Osteocyte (in vitro differentiated cells): Measurements from ENCODE around the gene TMEM74B. TPM values are rescaled to one million over a fixed set of nuclear protein-coding genes. Genes with fewer than 3 reads are reported as not detected.
"Not testable (repeated sequence)": the region's sequence is repeated elsewhere in the genome, so short reads cannot be mapped to it uniquely, and the experiment has no call there.

Source experiments
- DNase-seq: peaks from one replicate; pipeline ENCODE4 v3.0.0; 2021; ENCODE audit warnings: mixed read lengths; ENCODE audit not compliant: unreplicated experiment; ENCODE audit errors: extremely low spot score
- H3K27ac Mint-ChIP-seq: one replicate; pipeline ENCODE4 v1.8.0; 2021; ENCODE audit warnings: mild to moderate bottlenecking, mixed read lengths; ENCODE audit not compliant: unreplicated experiment
- H3K27me3 Mint-ChIP-seq: one replicate; pipeline ENCODE4 v1.8.0; 2021; ENCODE audit warnings: mixed read lengths; ENCODE audit not compliant: unreplicated experiment
- H3K36me3 Mint-ChIP-seq: one replicate; pipeline ENCODE4 v1.8.0; 2021; ENCODE audit warnings: mixed read lengths; ENCODE audit not compliant: unreplicated experiment
- H3K4me1 Mint-ChIP-seq: one replicate; pipeline ENCODE4 v1.8.0; 2021; ENCODE audit warnings: mixed read lengths; ENCODE audit not compliant: unreplicated experiment
- H3K4me3 Mint-ChIP-seq: one replicate; pipeline ENCODE4 v1.8.0; 2021; ENCODE audit warnings: mild to moderate bottlenecking, moderate library complexity, mixed read lengths; ENCODE audit not compliant: unreplicated experiment
- H3K9me3 Mint-ChIP-seq: one replicate; pipeline ENCODE4 v1.8.0; 2021; ENCODE audit warnings: mixed read lengths; ENCODE audit not compliant: unreplicated experiment
- total RNA-seq: library from RNA; stranded (reverse); gene quantifications from 2 replicates; pipeline ENCODE4 v1.2.1, GENCODE V29; 2021
- TF ChIP-seq, protein P1 (sequence below): fragments of 200-600 bp; sonication (generic); IDR thresholded peaks from 2 replicates; pipeline ENCODE4 v1.5.0; 2021; ENCODE audit warnings: antibody characterized with exemption, mild to moderate bottlenecking, moderate library complexity

TMEM74B gene
- total RNA-seq, 1 donor from 2014 or later: not detected

DNA sequence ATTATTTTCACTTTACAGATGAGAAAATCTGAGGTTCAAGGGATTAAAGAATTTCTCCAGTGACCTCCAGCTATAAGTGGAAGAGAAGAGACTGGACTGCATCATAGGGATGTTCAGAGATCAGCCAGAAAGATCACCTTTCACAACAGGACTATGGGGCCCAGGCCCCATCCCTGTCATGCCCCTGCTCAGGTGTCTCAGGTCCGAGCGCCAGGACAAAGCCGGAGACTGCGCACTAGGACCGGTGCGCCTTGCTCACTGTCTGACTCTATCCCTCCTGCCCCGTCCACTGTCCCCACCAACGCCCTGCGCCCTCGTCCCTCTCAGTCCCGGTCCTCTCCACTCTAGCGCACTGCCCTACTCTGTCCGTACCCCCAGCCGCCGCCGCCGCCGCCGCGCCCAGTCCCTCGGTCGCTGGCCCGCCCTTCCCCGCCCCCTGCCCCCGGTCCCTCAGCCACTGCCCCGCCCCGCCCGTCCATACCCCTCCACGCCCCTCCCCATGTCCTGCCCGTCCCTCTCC, 40.5 kb upstream of the TMEM74B start:
- DNase-seq: no peak
- Mint-ChIP-seq H3K9me3 (no peaks in the 10 kb centered on the region), H3K4me1 (peaks cover 5% of the 10 kb centered on the region), H3K36me3 (no peaks in the 10 kb centered on the region), H3K27ac (no peak overlapping the region), H3K4me3 (peak overlapping the region; percentile 75), H3K27me3 (peaks cover 45% of the 10 kb centered on the region)
- TF ChIP-seq, protein P1, sequence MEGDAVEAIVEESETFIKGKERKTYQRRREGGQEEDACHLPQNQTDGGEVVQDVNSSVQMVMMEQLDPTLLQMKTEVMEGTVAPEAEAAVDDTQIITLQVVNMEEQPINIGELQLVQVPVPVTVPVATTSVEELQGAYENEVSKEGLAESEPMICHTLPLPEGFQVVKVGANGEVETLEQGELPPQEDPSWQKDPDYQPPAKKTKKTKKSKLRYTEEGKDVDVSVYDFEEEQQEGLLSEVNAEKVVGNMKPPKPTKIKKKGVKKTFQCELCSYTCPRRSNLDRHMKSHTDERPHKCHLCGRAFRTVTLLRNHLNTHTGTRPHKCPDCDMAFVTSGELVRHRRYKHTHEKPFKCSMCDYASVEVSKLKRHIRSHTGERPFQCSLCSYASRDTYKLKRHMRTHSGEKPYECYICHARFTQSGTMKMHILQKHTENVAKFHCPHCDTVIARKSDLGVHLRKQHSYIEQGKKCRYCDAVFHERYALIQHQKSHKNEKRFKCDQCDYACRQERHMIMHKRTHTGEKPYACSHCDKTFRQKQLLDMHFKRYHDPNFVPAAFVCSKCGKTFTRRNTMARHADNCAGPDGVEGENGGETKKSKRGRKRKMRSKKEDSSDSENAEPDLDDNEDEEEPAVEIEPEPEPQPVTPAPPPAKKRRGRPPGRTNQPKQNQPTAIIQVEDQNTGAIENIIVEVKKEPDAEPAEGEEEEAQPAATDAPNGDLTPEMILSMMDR: no peak

DNA sequence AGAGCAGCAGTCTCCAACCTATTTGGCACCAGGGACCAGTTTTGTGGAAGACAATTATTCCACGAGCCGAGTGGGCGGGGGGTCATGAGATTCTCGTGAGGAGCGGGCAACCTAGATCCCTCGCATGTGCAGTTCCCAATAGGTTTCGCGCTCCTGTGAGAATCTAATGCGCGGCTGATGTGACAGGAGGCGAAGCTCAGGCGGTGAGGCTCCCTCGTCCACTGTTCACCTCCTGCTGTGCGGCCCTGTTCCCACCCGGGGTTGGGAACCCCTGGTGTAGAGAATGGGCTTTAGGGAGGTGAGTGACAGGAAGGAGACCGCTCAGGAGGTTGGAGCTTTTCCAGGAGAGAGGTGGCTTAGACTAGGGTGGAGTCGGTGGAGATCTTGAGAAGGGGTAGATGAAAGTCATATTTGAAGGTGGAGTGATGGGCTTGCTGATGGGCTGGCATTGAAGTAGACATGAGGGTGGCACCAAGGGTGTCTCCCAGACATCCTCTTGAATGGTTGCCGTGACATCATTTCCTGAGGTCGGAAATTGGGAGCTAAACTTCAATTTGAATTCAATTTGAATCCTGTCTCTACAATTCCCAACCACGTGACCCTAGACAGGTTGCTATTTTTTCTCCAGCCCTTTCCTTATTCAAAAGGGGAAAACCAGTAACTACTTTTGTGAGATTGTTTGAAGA, 39.6 kb upstream of the TMEM74B start:
- no peaks in the 10 kb centered on the region for H3K9me3 Mint-ChIP-seq
- no peaks in the 10 kb centered on the region for H3K36me3 Mint-ChIP-seq
- TF ChIP-seq, protein P1: no peak
- no peak for DNase-seq
- peaks cover 47% of the 10 kb centered on the region for H3K27me3 Mint-ChIP-seq
- no peak overlapping the region for H3K27ac Mint-ChIP-seq
- peak overlapping the region; percentile 36 for H3K4me3 Mint-ChIP-seq
- H3K4me1 Mint-ChIP-seq: peaks cover 5% of the 10 kb centered on the region

DNA sequence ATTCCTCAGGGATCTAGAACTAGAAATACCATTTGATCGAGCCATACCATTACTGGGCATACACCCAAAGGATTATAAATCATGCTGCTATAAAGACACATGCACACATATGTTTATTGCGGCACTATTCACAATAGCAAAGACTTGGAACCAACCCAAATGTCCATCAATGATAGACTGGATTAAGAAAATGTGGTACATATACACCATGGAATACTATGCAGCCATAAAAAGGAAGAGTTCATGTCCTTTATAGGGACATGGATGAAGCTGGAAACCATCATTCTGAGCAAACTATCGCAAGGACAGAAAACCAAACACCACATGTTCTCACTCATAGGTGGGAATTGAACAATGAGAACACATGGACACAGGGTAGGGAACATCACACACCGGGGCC, 38.0 kb upstream of the TMEM74B start:
- not testable (repeated sequence) for H3K9me3 Mint-ChIP-seq, H3K4me1 Mint-ChIP-seq, DNase-seq, H3K36me3 Mint-ChIP-seq, H3K4me3 Mint-ChIP-seq, H3K27ac Mint-ChIP-seq
- peaks cover 51% of the 10 kb centered on the region for H3K27me3 Mint-ChIP-seq

DNA sequence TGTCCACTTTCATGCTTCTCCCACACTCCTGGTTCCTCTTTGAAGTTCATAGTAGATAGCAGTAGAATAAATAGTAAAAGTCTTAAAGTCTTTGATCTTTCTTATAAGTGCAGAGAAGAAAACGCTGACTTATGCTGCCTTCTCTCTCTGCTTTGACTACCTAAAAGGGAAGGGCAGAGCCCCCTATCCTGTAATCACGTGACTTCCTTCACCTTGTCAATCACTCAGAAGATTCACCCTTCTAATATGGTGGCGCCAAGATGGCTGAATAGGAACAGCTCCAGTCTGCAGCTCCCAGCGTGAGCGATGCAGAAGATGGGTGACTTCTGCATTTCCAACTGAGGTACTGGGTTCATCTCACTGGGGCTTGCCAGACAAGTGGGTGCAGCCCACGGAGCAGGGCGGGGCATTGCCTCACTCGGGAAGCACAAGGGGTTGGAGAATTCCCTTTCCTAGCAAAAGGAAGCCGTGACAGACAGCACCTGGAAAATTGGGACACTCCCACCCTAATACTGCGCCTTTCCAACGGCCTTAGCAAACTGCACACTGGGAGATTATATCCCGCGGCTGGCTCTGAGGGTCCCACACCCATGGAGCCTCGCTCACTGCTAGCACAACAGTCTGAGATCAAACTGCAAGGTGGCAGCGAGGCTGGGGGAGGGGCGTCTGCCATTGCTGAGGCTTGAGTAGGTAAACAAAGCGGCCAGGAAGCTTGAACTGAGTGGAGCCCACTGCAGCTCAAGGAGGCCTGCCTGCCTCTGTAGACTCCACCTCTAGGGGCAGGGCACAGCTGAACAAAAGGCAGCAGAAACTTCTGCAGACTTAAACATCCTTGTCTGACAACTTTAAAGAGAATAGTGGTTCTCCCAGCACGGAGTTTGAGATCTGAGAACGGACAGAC, 32.0 kb upstream of the TMEM74B start:
- H3K4me3 Mint-ChIP-seq, H3K4me1 Mint-ChIP-seq, DNase-seq, H3K27ac Mint-ChIP-seq, H3K9me3 Mint-ChIP-seq, H3K36me3 Mint-ChIP-seq: not testable (repeated sequence)
- peaks cover 71% of the 10 kb centered on the region for H3K27me3 Mint-ChIP-seq

DNA sequence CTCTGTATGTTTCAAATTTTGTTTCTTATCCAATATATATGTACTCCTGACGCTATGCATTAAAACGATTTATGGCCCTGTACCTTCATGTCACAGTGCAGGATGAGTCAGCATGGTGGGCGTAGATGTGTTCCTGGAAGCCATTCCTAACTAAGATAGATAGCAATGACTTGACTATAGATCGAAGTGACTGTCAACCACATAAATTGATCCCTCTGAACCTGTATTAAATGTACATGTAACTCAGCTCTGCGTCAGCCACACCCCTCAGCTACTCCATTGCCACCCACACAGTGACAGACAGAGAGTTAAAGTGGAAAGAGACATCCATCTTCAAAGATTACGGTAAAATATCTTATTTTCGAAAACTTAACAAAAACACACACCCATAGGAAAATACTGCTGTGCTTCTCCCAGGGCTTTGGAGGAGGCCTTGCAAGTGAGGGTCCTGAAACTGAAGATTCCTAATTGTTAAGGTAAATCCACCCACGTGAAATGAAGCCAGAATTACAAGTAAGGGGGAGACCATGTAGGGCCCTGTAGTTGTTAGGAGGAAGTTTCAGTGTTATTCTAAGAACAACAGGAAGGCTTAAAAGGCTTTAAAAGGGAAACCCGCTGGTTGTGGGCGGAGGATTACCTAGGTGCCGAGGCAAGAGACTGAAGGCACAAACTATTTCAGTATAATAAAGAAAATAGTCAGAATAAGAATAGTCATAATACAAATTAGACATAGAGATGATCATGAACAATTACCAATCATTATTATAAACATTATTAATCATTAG, 30.8 kb upstream of the TMEM74B start:
- no peak for DNase-seq
- no peak overlapping the region for H3K4me3 Mint-ChIP-seq
- H3K27ac Mint-ChIP-seq: no peak overlapping the region
- no peaks in the 10 kb centered on the region for H3K9me3 Mint-ChIP-seq
- H3K27me3 Mint-ChIP-seq: peaks cover 70% of the 10 kb centered on the region
- H3K4me1 Mint-ChIP-seq: no peaks in the 10 kb centered on the region
- TF ChIP-seq, protein P1: no peak
- H3K36me3 Mint-ChIP-seq: no peaks in the 10 kb centered on the region
